ENCODE results near the gene PDE4DIP.
"Not testable (repeated sequence)": the region's sequence is repeated elsewhere in the genome, so short reads cannot be mapped to it uniquely, and the experiment has no call there.

- TF ChIP-seq CTCF, POLR2A (IDR thresholded peaks at IDR 0.05): not testable (repeated sequence)
Measured at GRCh38 chr1:148860579-148861259, 16.5 kb downstream of the PDE4DIP start.
